Stomach (tissue), 4 donors: ENCODE data around the gene USP1.

Source experiments
- CTCF ChIP-seq, 7 experiments: fragments of 450-650 bp in 4 of 7; fragments of 200-600 bp in 3 of 7; sonication (generic) in 3 of 7; IDR thresholded peaks; one replicate each; pipeline ENCODE4 v1.5.1; 2016 to 2019; ENCODE audit warnings: antibody characterized with exemption in 7 of 7, control low read depth in 2 of 7, mild to moderate bottlenecking in 1 of 7
- POLR2A ChIP-seq, 4 donors: fragments of 450-650 bp; IDR thresholded peaks; one replicate each; pipeline ENCODE4 v1.6.1; 2016; ENCODE audit warnings: antibody characterized with exemption in 4 of 4, control low read depth in 2 of 4, mild to moderate bottlenecking in 1 of 4, moderate library complexity in 1 of 4

- no peak for TF ChIP-seq CTCF (IDR thresholded peaks at IDR 0.05)
- TF ChIP-seq POLR2A (IDR thresholded peaks at IDR 0.05): no peak
Observed at GRCh38 chr1:62415687-62416086, 21.2 kb upstream of the USP1 start.
